Measurements from ENCODE around the gene TTC28.

DNA sequence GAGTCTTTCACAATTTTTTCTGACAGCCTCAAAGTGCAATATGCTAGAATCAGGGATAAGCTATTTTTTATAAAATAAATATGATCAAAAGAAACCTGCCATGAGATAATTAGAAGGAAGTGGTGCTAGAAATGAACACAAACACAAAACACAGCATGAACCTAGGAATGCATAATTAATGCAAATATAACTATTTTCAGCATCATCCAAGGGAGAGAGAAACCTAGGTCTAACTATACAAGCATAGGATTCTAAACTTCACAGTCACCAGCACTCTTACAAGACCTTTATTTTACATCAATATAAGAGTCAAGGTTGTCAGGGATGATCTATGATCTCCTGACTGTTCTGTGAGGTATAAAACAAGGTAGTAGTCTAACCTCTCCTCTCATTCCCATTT is 29.2 kb downstream of the TTC28 start:
- TF ChIP-seq EZH2phosphoT487 (conservative IDR thresholded peaks at IDR 0.05; ENCODE audit: low read length) (no peak), CTCF (IDR thresholded peaks at IDR 0.05; ENCODE audit: insufficient read depth, low read length, poor library complexity, severe bottlenecking) (no peak)

All from SU-DHL-6 (cell line).